AG04450 (cell line): ENCODE measurements around the gene ZDHHC9. TPM values are rescaled to one million over a fixed set of nuclear protein-coding genes. Genes with fewer than 3 reads are reported as not detected.

Experiments used
- CTCF ChIA-PET: fragments of 300-600, 350-600 bp; formaldehyde crosslinking; extraction: SDS; loops from one replicate; lab custom pipeline; 2022; ENCODE audit warnings: antibody characterized with exemption, inconsistent platforms; lab: Charles Lee
- POLR2A ChIA-PET: fragments of 350-600 bp; formaldehyde crosslinking; extraction: SDS; loops from one replicate; lab custom pipeline; 2021; ENCODE audit warnings: antibody characterized with exemption, inconsistent platforms; lab: Yijun Ruan, JAX
- DNase-seq: peaks from one replicate; pipeline ENCODE4 v3.0.0-alpha.2; 2011; ENCODE audit warnings: low read depth, low spot score
- H3K27ac ChIP-seq: one replicate; pipeline ENCODE4 v1.5.1; 2012; ENCODE audit warnings: low read depth, low read length, control low read depth
- H3K27me3 ChIP-seq: one replicate; pipeline ENCODE4 v1.6.0; 2012; ENCODE audit warnings: low read length; ENCODE audit not compliant: control insufficient read depth, insufficient read depth
- H3K4me3 ChIP-seq: 2 replicates; pipeline ENCODE4 v1.5.1; 2011; ENCODE audit warnings: mild to moderate bottlenecking, low read depth, low read length, control low read depth
- H3K9me3 ChIP-seq: 2 replicates; pipeline ENCODE4 v1.5.1; 2012; ENCODE audit warnings: low read length; ENCODE audit not compliant: control insufficient read depth, insufficient read depth
- polyA plus RNA-seq: library from polyadenylated mRNA; depleted of rRNA; stranded (reverse); fragments of >200 nt; gene quantifications from 2 replicates; pipeline ENCODE4 v1.2.3, GENCODE V29; 2011
- TF ChIP-seq, protein P1 (sequence below): IDR thresholded peaks from 2 replicates; pipeline ENCODE4 v1.5.1; 2011; ENCODE audit warnings: low read depth, low read length, control low read depth, inconsistent platforms

The ZDHHC9 gene
- polyA plus RNA-seq, 1 experiment: 46.0 TPM

GRCh38 chrX:129843209-129843458 lies 552 bp downstream of the ZDHHC9 start:
- POLR2A ChIA-PET: no interaction called here
- DNase-seq: no peak
- CTCF ChIA-PET: no interaction called here
- Histone ChIP-seq H3K27me3 (no peaks in the 10 kb centered on the region), H3K4me3 (peak overlapping the region; percentile 70), H3K9me3 (peaks cover 2% of the 10 kb centered on the region; the same call in 1 of the 2 replicates), H3K27ac (peak overlapping the region; percentile 39)
- TF ChIP-seq, protein P1, sequence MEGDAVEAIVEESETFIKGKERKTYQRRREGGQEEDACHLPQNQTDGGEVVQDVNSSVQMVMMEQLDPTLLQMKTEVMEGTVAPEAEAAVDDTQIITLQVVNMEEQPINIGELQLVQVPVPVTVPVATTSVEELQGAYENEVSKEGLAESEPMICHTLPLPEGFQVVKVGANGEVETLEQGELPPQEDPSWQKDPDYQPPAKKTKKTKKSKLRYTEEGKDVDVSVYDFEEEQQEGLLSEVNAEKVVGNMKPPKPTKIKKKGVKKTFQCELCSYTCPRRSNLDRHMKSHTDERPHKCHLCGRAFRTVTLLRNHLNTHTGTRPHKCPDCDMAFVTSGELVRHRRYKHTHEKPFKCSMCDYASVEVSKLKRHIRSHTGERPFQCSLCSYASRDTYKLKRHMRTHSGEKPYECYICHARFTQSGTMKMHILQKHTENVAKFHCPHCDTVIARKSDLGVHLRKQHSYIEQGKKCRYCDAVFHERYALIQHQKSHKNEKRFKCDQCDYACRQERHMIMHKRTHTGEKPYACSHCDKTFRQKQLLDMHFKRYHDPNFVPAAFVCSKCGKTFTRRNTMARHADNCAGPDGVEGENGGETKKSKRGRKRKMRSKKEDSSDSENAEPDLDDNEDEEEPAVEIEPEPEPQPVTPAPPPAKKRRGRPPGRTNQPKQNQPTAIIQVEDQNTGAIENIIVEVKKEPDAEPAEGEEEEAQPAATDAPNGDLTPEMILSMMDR: no peak

- Histone ChIP-seq H3K27ac (peak overlapping the region; percentile 39), H3K9me3 (peaks cover 2% of the 10 kb centered on the region; the same call in 1 of the 2 replicates), H3K4me3 (peak overlapping the region; percentile 70), H3K27me3 (no peaks in the 10 kb centered on the region)
- CTCF ChIA-PET: no interaction called here
- TF ChIP-seq, protein P1: no peak
- DNase-seq: no peak
- POLR2A ChIA-PET: no interaction called here
Observed at GRCh38 chrX:129842510-129843208, 1.0 kb downstream of the ZDHHC9 start.

DNA sequence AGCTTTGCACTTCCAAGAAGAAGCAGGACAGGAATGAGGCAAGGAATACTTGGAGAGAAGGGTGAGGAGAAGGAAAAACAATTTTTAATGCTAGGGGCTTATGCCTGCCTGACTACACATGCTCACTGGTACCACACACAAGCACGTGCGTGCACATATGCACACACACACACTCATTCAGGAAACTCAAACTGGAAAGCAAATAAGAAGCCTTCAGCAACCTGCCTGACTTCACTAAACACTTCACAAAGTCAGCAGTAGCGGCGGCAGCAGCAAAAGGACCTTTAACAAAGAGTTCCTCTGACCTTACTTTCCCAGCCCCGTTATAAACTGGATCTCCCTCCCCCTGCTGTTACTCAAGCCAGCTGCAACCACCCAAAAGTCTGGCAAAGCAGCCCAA lies 3.3 kb downstream of the ZDHHC9 start:
- Histone ChIP-seq H3K9me3 (peaks cover 2% of the 10 kb centered on the region; the same call in 1 of the 2 replicates), H3K27ac (no peak overlapping the region), H3K27me3 (no peaks in the 10 kb centered on the region), H3K4me3 (no peak overlapping the region)
- TF ChIP-seq, protein P1: no peak
- ChIA-PET CTCF (no interaction called here), POLR2A (no interaction called here)
- DNase-seq: no peak

- DNase-seq: no peak
- CTCF ChIA-PET: no interaction called here
Observed at GRCh38 chrX:129836827-129837226, 6.9 kb downstream of the ZDHHC9 start.

More at GRCh38 chrX:129836827-129837226, 6.9 kb downstream of the ZDHHC9 start:
- Histone ChIP-seq H3K4me3 (no peak overlapping the region), H3K27me3 (no peaks in the 10 kb centered on the region), H3K9me3 (no peaks in the 10 kb centered on the region), H3K27ac (no peak overlapping the region)
- POLR2A ChIA-PET: no interaction called here
- TF ChIP-seq, protein P1: no peak
